BLaER1 (cell line): Measurements from ENCODE around the gene EGR4.
A peak's percentile ranks its signal among the peaks of the same experiment; 100 is the strongest.

Experiments
- H3K27ac ChIP-seq: shearing (Covaris generic); formaldehyde crosslinking; 2 replicates; pipeline ENCODE4 v1.8.1; 2022
- H3K27me3 ChIP-seq: shearing (Covaris generic); formaldehyde crosslinking; 2 replicates; pipeline ENCODE4 v1.8.1; 2022
- H3K36me3 ChIP-seq: shearing (Covaris generic); formaldehyde crosslinking; 2 replicates; pipeline ENCODE4 v1.8.1; 2022
- H3K4me1 ChIP-seq: shearing (Covaris generic); formaldehyde crosslinking; 2 replicates; pipeline ENCODE4 v1.8.1; 2022
- H3K4me2 ChIP-seq: shearing (Covaris generic); formaldehyde crosslinking; 2 replicates; pipeline ENCODE4 v1.8.1; 2022
- H3K4me3 ChIP-seq: shearing (Covaris generic); formaldehyde crosslinking; 2 replicates; pipeline ENCODE4 v1.8.1; 2022
- H3K9ac ChIP-seq: shearing (Covaris generic); formaldehyde crosslinking; 2 replicates; pipeline ENCODE4 v1.8.1; 2022
- H3K9me3 ChIP-seq: shearing (Covaris generic); formaldehyde crosslinking; 2 replicates; pipeline ENCODE4 v1.8.1; 2022
- H4K20me1 ChIP-seq: shearing (Covaris generic); formaldehyde crosslinking; 2 replicates; pipeline ENCODE4 v1.8.1; 2022
- Cebpa-rat ChIP-seq: shearing (Covaris generic); IDR thresholded peaks from 2 replicates; pipeline ENCODE4 v1.8.1; 2022

Gene EGR4

DNA sequence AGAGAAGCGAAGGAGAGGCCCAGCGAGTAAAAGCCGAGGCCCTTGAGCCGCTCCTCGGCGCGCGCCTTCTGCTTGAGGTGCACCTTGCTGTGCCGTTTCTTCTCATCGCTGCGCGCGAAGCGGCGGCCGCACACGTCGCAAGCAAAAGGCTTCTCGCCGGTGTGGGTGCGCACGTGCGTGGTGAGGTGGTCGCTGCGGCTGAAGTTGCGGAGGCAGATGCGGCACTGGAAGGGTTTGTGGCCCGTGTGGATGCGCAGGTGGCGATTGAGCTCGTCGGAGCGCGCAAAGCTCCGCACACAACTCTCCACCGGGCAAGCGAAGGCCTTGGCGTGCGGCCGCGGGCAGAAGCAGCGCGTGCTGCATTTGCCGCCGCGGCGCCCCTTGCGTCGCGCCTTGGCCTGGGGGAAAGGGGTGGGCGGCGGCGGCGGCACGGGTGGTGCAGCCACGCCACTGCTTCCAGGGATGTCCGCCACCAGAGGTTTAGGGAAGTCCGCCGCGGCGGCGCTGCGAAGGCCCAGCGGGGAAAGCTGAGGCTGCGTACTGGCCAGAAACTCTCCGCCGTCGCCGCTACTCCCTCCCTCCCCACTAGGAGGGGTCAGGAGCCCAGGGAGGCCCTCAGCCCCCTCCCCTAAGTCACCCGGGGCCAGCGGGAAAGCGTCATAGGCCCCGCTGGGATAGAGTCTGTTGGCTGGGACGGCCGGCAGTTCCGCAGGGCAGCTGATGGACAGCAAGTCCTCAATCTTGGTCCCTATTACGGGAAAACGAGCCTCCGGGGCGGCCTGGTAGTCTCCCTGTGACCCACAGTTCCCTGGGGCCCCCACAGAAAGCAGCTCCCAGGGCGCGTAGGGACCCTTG, 1.7 kb downstream of the EGR4 start:
- Histone ChIP-seq H3K9ac (no peak overlapping the region), H3K4me3 (no peak overlapping the region), H3K4me1 (peaks cover 13% of the 10 kb centered on the region), H3K27me3 (peaks cover 32% of the 10 kb centered on the region), H3K4me2 (peak overlapping the region; percentile 51), H3K9me3 (peaks cover 26% of the 10 kb centered on the region), H4K20me1 (peaks cover 8% of the 10 kb centered on the region), H3K27ac (no peak overlapping the region), H3K36me3 (no peaks in the 10 kb centered on the region)
- no peak for TF ChIP-seq Cebpa-rat

DNA sequence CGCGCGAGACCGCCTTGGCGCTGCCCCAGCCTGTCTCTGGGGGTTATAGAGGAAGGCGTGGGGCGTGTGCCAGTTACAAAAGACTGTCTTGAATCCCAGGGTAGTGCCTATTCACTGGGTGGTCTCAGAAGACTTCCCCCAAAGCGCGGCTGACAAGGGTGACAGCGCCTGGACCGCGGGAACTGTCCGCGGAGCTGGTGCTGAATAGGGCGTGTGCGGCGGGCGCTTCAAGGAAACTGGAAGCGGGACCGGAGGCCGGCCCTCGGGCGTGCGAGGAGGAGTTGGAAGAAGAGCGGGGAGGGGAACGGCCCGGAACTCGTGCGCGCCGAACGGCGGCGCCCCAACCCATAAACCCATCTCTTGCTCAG, 2.3 kb downstream of the EGR4 start:
- H3K9me3 ChIP-seq = peaks cover 26% of the 10 kb centered on the region
- no peak overlapping the region for H3K27ac ChIP-seq
- H3K27me3 ChIP-seq = peaks cover 32% of the 10 kb centered on the region
- no peak overlapping the region for H3K9ac ChIP-seq
- peaks cover 8% of the 10 kb centered on the region for H4K20me1 ChIP-seq
- H3K4me3 ChIP-seq = no peak overlapping the region
- peaks cover 18% of the 10 kb centered on the region for H3K4me1 ChIP-seq
- peak overlapping the region; percentile 51 for H3K4me2 ChIP-seq
- TF ChIP-seq Cebpa-rat = no peak
- H3K36me3 ChIP-seq = no peaks in the 10 kb centered on the region

DNA sequence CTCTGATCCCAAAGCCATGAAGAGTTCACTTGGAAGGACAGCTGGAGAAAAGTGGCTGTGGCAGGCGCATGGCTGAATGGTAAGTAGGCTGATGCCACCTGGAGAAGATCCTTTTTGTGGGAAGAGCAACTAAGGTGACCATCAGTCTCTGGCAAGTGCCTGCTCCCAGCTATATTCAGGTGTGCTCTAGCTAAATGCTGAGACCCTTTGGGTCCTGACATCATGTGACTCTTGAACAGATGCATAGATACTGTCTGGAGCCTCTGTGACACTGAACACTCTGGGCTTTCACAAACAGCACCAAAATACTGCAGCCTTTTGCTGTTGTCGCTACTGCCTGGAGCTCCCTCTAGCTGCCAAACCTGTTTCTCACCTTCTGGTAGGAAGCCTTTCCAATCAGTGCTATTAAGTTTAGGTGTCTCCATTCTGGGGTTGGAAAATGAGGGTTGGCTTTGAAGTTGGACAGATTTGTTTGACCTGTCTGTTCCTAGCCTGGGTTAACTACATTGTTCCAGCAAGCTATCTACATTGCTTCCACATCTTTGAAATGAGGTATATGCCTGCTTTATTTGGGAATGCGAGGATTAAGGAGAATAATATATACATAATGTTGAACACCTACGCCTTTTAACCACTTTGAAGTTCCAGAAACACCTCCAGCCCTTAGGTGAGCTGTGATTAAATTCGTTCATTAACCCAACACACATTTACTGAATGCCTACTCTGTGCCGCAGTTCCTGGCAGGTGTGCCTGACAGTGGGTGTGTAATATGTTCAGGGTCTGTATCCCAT, 3.1 kb downstream of the EGR4 start:
- Histone ChIP-seq H3K4me1 (peaks cover 26% of the 10 kb centered on the region), H3K4me2 (peak overlapping the region; percentile 51; the same call in 1 of the 2 replicates), H3K4me3 (no peak overlapping the region), H3K27ac (no peak overlapping the region), H3K36me3 (no peaks in the 10 kb centered on the region), H3K9ac (no peak overlapping the region), H3K9me3 (peaks cover 26% of the 10 kb centered on the region), H3K27me3 (peaks cover 32% of the 10 kb centered on the region), H4K20me1 (peaks cover 8% of the 10 kb centered on the region)
- no peak for TF ChIP-seq Cebpa-rat

DNA sequence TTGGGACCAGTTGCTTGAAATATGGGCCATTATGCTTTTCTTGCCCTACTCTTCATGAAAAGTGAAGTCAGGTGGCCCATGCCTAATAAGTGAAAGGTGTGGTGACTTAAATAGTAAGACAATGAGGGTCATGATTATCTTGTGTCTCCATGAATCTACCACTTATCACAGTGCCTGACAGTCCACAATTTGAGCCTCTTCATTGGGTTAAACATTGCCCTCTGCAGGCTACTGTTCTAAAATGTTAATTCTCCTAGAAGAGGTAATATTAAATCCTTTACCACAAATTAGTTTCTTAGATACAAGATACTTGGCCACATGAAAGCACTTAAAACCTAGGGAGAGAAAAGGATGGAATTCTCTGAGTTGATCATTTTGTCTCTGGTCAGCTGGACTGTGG, 4.0 kb downstream of the EGR4 start:
- H3K9ac ChIP-seq = no peak overlapping the region
- peaks cover 31% of the 10 kb centered on the region for H3K4me1 ChIP-seq
- H3K27me3 ChIP-seq = peaks cover 28% of the 10 kb centered on the region
- no peak overlapping the region for H3K4me3 ChIP-seq
- H4K20me1 ChIP-seq = peaks cover 8% of the 10 kb centered on the region
- TF ChIP-seq Cebpa-rat = no peak
- H3K27ac ChIP-seq = no peak overlapping the region
- no peak overlapping the region for H3K4me2 ChIP-seq
- H3K9me3 ChIP-seq = peaks cover 26% of the 10 kb centered on the region
- H3K36me3 ChIP-seq = no peaks in the 10 kb centered on the region

DNA sequence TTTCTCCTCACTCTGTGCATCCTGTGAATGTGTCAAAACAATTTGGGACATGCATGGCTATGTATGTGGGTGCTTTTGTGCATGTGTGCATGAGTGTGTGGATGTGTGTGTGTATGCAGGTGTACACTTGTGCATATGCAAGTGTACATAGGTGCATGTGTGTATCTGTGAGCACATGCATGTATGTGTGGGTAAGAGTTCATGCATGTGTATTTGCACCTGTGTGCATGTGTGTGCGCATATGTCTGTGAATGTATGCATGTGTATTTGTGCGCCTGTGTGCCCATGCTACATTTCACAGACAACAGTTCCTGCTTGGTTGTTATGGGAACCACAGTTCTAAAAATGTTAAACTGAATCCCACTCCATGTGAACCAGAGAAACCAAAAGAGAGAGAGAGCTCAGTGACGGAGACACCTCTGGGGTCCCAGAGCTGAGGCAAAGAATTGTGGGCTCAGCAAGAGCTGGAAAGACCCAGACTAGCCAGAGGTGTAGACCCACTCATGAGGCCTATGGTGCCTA, 7.2 kb downstream of the EGR4 start:
- H3K9me3 ChIP-seq = no peaks in the 10 kb centered on the region
- H3K4me3 ChIP-seq = no peak overlapping the region
- TF ChIP-seq Cebpa-rat = no peak
- H3K4me2 ChIP-seq = peak overlapping the region; percentile 85
- H3K27me3 ChIP-seq = no peaks in the 10 kb centered on the region
- H3K36me3 ChIP-seq = peaks cover 6% of the 10 kb centered on the region
- H3K4me1 ChIP-seq = peaks cover 40% of the 10 kb centered on the region
- peaks cover 32% of the 10 kb centered on the region for H4K20me1 ChIP-seq
- H3K9ac ChIP-seq = no peak overlapping the region
- no peak overlapping the region for H3K27ac ChIP-seq

DNA sequence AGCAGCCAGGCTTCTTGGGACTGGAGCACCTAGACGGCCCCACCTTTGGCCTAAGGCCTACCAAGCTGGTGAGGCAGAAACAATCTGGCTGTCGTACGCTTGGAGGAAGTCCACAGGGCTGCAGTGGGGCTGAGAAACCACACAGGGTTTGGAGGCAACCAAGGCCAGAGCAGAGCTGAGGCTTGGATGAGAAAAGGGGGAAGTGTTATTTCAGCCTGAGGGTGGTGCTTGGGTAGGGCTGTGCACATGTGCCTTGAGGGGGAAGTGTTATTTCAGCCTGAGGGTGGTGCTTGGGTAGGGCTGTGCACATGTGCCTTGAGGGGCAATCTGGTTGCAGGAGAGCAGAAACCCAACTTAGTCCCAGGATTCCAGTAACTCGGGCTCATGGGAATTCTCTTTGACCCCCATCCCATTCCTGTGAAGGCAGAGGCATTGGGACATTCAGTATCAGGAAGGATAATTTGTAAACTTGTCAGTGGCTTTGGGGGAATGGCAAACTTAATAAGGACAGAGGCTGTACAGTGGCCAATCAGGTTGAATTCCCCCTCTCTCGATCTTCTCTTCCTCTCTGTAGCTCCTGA, 8.1 kb downstream of the EGR4 start:
- Histone ChIP-seq H3K9me3 (no peaks in the 10 kb centered on the region), H3K27ac (peak overlapping the region; percentile 97), H3K4me1 (peaks cover 33% of the 10 kb centered on the region), H3K9ac (peak overlapping the region; percentile 95), H4K20me1 (peaks cover 33% of the 10 kb centered on the region), H3K27me3 (no peaks in the 10 kb centered on the region), H3K4me3 (peak overlapping the region; percentile 90), H3K36me3 (peaks cover 16% of the 10 kb centered on the region), H3K4me2 (peak overlapping the region; percentile 85)
- TF ChIP-seq Cebpa-rat = no peak

DNA sequence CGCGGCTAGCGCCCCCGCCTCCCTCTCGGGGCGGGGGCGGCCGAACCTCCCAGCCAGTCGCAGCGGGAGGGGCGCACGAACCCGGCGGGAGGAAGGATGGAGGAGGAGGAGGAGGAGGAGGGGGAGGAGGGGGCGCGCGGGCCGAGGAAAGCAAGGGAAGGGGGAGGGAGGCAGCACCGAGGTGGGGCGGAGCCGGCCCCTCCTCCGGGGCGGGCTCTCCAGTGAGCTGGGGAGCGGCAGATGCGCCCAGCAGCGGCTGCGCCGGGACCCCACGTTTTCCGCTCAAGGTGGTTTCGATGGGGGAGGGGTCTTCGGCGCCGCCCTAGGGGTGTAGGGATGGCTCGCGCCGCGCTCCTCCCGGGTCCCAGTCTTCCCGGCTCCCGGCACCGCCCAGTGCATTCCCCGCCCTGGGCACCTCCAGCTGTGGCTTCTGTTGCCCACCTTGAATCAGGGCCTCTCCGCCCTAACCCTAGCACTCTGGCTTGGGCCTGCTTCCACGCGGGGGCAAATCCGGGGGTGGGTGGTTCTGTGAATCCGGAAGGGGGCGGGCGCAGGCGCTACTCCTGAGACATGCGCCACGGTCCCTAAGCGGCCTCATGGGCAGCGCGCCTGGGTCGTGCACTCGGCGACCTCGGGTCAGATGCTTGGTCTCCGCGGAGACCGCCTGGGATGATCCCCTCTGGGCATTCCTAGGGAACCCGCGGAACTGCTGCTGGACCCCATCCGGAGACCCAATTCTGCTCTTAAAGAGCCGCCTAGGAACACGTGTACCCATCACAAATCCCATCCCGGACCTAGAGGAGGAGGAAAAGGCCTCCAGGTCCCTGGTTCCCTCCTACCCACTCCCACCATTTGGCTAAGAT, 8.8 kb downstream of the EGR4 start, which contains the start of gene FBXO41:
TSS of gene FBXO41 (minus strand) at position 183 of the 863 bp plus-strand sequence. CDS start 14,848 bp downstream, outside the sequence.
- H3K4me2 ChIP-seq = peak within 1 kb of the TSS; percentile 85
- TF ChIP-seq Cebpa-rat = no peak
- no peaks in the 10 kb centered on the region for H3K9me3 ChIP-seq
- H4K20me1 ChIP-seq = peaks cover 41% of the 10 kb centered on the region
- H3K27ac ChIP-seq = peak within 1 kb of the TSS; percentile 97
- H3K9ac ChIP-seq = peak within 1 kb of the TSS; percentile 95
- H3K36me3 ChIP-seq = peaks cover 18% of the 10 kb centered on the region
- H3K27me3 ChIP-seq = no peaks in the 10 kb centered on the region
- peaks cover 33% of the 10 kb centered on the region for H3K4me1 ChIP-seq
- peak within 1 kb of the TSS; percentile 90 for H3K4me3 ChIP-seq

DNA sequence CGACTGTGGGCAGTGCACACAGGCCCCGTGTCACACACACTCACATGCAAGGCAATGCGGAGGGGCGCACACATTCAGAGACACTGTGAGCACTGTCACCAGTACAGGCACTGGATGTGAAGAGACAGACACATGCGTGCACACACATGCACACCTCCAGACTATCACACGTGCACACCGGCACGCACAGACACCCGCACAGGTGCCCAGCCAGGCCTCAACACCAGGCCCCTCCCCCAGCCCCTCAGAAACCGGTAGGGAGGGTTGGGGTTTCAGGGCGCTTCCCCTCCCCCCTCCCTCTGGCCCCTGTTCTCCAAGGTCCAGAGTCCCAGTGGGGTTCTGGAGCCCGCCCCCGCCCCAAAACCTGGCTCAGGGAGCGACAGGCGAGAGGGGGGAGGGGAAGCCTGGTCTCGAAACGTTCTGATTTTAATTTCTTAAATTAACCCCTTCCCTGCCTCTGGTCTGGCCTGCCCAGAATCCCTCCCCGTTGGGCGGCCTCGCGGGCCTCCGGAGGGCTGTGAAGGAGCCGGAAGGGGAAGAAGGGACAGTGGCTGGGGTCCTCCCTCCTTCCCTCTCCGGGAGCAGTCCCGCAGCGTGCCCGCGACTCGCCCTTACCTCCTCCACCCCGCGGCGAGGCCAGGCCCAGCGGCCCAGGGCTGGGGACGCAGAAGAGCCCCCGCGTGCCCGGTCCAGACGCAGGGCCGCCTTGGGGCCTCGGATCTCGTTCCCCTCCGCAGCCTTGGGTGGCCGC, 9.6 kb downstream of the EGR4 start:
- H3K4me1 ChIP-seq = peaks cover 33% of the 10 kb centered on the region
- TF ChIP-seq Cebpa-rat = no peak
- H3K9me3 ChIP-seq = no peaks in the 10 kb centered on the region
- peaks cover 27% of the 10 kb centered on the region for H3K36me3 ChIP-seq
- peak overlapping the region; percentile 95 for H3K9ac ChIP-seq
- peak overlapping the region; percentile 85 for H3K4me2 ChIP-seq
- no peaks in the 10 kb centered on the region for H3K27me3 ChIP-seq
- H4K20me1 ChIP-seq = peaks cover 49% of the 10 kb centered on the region
- peak overlapping the region; percentile 90 for H3K4me3 ChIP-seq
- peak overlapping the region; percentile 97 for H3K27ac ChIP-seq
